ENCODE results near the gene BRF1.
"Not testable (repeated sequence)": the region's sequence is repeated elsewhere in the genome, so short reads cannot be mapped to it uniquely, and the experiment has no call there.

Gene BRF1

DNA sequence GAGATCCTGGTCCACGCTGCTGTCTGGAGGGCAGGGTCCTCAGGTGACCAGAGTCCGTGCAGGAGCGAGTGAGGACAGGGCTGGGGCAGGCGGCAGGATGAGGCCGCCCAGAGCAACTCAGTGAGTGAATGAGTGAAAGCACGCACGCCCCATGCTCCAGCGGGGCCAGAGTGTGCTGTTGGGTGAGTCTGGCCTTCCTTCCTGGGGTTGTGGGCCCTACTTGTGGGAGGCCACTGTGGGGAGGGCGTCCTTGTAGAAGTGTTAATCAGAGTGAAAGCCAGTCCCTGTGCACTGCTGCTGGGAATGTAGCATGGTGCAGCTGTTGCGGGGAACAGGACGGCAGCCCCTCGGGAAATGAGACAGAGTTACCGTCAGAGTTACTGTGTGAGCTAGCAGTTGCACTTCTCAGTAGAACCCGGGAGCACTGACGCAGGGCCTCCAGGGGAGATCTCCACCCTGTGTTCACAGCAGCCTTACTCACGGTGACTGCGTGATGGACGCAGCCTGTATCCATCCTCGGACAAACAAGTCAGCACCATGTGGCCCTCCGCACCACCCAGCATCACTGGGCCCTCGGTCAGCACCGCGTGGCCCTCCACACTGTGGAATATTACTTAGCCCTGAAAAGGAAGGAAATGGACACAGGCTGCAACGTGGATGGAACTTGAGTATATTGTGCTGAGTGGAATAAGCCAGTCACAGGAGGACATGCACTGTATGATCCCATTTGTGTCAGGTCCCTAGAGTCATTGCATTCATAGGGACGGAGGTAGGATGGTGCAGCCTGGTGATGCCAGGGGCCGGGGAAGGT is 35.9 kb upstream of the BRF1 start:
- no peak overlapping the region for H3K4me3 ChIP-seq (ENCODE audit: control insufficient read depth, low read depth, low read length)
- TF ChIP-seq, protein P1, sequence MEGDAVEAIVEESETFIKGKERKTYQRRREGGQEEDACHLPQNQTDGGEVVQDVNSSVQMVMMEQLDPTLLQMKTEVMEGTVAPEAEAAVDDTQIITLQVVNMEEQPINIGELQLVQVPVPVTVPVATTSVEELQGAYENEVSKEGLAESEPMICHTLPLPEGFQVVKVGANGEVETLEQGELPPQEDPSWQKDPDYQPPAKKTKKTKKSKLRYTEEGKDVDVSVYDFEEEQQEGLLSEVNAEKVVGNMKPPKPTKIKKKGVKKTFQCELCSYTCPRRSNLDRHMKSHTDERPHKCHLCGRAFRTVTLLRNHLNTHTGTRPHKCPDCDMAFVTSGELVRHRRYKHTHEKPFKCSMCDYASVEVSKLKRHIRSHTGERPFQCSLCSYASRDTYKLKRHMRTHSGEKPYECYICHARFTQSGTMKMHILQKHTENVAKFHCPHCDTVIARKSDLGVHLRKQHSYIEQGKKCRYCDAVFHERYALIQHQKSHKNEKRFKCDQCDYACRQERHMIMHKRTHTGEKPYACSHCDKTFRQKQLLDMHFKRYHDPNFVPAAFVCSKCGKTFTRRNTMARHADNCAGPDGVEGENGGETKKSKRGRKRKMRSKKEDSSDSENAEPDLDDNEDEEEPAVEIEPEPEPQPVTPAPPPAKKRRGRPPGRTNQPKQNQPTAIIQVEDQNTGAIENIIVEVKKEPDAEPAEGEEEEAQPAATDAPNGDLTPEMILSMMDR (conservative IDR thresholded peaks at IDR 0.05; ENCODE audit: control insufficient read depth, insufficient read depth, low read depth, low read length): no peak
- DNase-seq (ENCODE audit: low read depth): no peak

DNA sequence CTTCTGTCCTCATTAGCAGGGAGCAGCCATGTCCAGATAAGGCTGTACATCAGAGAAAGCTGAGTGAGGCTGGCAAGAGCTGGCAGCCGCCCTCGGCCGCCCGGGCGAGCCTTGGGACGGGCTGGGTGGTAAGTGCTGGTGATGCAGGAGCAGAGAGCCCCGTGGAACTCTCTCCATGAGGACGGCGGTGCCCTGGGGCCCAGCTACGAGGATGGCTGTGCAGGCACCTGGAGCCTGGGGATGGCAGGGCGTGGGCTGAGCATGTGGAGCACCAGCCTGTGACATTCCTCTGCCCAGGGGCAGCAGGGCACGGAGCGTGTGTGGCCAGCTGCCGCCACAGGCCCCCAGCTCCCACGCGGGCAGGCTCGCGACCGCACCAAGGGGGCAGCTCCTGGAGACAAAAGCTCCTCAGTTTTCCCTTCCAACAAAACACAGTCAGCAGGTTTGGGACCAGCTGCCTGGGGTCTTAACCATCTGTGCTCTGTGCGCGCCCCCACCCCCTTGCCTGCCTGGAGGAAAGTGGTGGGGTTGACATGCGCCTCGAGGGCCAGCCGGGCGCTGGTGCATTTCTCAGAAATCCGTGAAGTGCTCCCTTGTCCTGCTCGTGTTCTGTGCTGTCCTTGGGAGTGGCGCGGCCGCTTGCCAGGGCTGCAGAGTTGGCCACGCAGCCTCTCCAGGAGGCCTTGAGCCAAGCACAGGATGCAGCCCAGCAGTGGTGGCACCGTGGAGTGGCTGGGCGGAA is 35.1 kb upstream of the BRF1 start:
- H3K4me3 ChIP-seq (ENCODE audit: control insufficient read depth, low read depth, low read length): no peak overlapping the region
- TF ChIP-seq, protein P1 (conservative IDR thresholded peaks at IDR 0.05; ENCODE audit: control insufficient read depth, insufficient read depth, low read depth, low read length): no peak
- no peak for DNase-seq (ENCODE audit: low read depth)

DNA sequence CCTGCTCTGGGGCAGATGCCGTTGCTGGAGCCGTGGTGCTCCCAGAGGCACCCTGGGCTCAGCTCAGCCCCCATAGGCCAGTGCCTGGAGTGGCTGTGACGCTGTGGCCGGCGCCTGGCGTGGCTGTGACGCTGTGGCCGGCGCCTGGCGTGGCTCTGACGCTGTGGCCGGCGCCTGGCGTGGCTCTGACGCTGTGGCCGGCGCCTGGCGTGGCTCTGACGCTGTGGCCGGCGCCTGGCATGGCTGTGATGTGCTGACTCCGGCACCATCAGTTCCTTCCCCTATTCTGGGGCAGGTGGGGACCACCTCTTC is 34.4 kb upstream of the BRF1 start:
- not testable (repeated sequence) for DNase-seq (ENCODE audit: low read depth)

DNA sequence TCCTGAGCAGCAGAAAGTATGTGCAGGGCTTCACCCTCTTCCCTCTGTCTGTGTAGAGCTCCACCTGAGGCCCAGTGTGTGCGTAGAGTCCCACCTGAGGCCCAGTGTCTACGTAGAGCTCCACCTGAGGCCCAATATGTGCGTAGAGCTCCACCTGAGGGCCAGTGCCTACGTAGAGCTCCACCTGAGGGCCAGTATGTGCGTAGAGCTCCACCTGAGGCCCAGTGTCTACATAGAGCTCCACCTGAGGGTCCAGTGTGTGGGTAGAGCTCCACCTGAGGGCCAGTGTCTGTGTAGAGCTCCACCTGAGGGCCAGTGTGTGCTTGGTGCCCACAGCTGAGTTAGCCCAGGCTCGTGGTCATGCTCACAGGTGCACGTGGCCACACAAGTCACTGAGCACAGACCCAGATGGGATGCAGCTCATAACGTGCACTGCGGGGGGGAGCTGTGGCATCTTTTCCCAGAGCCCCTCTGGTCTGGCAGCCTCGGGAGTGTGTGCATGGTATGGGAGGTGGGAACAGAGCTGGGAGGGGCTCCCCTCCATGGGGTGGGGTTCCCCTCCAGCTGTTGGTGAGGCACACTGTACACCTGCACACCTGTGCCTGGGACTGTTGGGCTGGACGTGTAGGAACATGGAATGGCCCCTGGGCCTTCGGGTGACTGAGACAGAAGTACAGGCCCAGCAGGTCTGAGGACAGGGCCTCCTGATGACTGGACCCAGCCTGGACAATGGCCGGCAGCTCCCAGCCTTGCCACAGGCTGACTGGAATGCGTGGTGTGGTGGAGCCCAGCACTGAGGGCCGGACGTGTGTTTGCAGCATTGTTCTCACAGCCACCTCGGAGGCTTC is 33.8 kb upstream of the BRF1 start:
- no peak overlapping the region for H3K4me3 ChIP-seq (ENCODE audit: control insufficient read depth, low read depth, low read length)
- no peak for DNase-seq (ENCODE audit: low read depth)
- TF ChIP-seq, protein P1 (conservative IDR thresholded peaks at IDR 0.05; ENCODE audit: control insufficient read depth, insufficient read depth, low read depth, low read length): no peak

More for the DNA sequence above, 34.4 kb upstream of the BRF1 start:
- not testable (repeated sequence) for H3K4me3 ChIP-seq (ENCODE audit: control insufficient read depth, low read depth, low read length)

DNA sequence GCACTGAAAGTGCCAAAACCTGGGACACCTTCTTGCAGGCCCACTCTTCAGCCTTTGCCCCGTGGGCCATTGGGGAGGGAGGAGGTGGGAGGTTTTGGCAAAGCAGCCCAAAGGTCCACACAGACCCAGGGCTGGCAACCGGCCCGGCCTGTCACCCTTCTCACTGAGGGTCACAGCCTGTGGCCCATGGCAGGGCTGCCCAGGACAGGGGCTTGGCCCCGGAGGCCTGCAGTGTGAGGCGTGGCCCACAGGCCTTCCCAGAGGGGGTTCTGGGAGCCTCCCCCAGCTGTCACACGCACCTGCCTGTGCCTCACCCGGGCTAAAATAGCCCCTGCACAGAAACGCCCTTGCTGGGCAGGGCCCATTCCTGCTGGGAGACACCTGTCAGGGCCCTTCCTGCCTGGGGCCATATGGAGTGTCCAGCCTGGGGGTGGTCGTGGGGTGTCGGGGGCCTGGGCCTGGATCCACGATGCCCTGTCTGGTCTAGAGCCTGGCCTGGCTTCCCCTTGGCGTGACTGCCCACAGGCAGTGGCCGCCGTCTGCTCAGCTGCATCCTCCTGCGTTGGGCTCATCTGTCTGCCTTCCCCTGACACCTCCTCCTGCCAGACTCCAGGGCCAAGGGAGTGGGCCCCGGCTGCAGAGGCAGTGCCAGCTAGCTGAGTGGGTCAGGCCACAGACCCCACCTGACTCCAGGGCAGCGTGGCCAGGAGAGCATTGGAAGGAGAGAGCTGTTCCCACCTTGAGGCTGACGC is 33.0 kb upstream of the BRF1 start:
- H3K4me3 ChIP-seq (ENCODE audit: control insufficient read depth, low read depth, low read length): no peak overlapping the region
- TF ChIP-seq, protein P1 (conservative IDR thresholded peaks at IDR 0.05; ENCODE audit: control insufficient read depth, insufficient read depth, low read depth, low read length): no peak

DNA sequence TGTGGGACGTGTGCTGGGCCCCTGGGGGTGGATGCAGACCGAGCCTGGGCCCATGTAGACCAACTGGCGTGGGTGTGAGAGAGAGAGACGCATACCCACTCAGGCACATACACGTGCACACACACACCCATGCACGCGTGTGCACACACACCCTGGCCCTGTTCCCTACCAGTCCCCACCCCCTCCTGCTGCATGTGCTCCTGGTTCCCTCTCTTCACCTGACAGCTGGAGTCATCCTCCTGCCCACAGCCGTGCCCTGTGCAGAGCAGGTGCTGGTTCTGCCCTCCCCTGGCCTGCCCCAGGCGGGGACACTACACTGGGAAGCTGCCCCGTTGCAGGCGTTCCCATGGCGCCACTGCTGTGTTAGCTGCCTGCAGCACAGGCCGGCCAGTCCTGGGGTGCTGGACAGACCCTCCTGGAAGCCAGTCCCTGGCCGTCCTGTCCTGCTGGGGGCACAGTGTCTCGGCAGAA is 32.3 kb upstream of the BRF1 start:
- no peak for DNase-seq (ENCODE audit: low read depth)
- H3K4me3 ChIP-seq (ENCODE audit: control insufficient read depth, low read depth, low read length): no peak overlapping the region
- TF ChIP-seq, protein P1 (conservative IDR thresholded peaks at IDR 0.05; ENCODE audit: control insufficient read depth, insufficient read depth, low read depth, low read length): no peak

More for the DNA sequence above, 33.0 kb upstream of the BRF1 start:
- DNase-seq (ENCODE audit: low read depth): no peak

Measured in fibroblast of mammary gland (primary cell).